NCI-H1092 (cell line): ENCODE results near the gene GRIN2A.

Experiments
- DNase-seq: peaks from one replicate; lab custom pipeline; 2025; lab: John Stamatoyannopoulos, UW

Gene GRIN2A

GRCh38 chr16:9854675-9855074 lies 327.6 kb downstream of the GRIN2A start:
- DNase-seq, result no peak

GRCh38 chr16:9852003-9852402 lies 330.2 kb downstream of the GRIN2A start:
- DNase-seq, result no peak

DNA sequence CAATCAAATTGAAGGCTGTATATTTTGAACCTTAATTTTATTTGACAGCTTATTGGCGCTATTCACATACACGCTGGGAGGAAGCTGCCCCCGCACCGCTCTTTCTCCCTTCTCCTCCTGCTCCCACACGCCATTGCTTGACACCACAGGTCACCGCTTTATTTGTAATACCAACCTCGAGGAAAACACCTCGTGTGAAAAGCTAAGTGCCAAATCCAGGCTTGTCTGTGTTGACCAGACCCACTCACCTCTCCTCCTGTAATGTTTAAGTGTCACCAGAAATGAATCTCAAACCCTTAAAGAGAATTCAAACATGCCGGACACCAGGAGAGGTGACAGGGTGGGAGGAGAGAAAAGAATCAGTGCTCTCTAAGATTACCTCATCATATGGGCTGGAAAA lies 331.4 kb downstream of the GRIN2A start:
- no peak for DNase-seq

DNA sequence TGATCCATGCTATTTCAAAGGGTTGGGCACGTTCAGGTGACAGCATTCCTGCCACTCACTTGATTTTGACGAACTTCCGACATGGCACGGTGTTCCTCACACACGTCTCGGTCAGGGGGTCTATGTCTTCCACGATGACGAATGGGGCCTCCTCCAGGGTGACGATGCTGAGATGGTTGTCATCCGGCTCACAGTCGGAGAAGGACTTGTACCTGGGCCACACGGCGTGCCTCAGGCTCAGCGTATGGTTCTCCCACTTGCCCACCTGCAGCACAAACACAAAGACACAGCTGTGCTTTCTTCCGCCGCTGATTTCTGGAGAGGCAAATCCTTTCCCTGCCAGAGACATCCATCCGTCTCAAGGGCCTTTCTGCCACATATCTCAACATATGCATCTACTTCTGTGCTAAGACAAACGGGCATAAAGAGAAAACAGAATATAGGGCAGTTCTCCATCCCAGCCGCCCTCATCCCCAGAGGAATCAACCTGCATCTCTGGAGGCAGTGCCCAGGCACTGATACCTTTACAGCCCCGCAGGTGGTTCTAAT lies 332.5 kb downstream of the GRIN2A start:
- DNase-seq, result no peak

GRCh38 chr16:9847146-9847545 lies 335.1 kb downstream of the GRIN2A start:
- DNase-seq, result no peak

DNA sequence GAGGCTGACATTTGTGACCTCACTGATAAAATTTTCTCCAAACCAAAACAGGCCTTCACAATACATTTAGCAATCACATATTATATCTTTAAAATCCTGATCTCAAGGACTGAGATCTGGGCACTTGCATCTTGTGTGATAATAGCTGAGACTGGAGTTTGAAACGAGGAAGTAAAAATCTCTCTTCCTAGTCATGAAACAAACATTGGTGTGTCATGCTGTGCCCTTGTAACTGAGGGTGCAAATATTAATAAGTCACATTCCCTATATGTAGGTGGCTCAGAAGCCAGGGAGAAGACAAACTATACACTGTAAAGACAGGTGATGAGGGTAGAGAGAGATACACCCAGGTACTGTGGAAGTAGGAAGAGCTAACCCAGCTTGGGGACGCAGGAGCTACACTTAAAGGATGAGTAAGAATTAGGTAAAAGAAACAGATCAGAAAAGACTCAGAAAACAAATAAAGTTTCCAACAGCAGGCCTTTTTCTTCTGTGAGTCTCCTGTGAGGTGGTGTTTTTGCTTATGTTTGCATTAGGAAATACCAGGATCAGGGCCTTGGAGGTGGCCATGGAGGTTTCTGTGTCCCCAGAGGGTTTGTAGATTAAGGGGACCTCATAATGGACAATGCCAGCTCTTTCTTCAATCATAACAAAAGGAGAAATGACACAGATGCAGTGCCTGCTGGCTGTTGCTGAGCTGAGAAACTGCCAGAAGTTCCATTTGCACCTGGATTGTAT lies 335.7 kb downstream of the GRIN2A start:
- DNase-seq, result no peak

DNA sequence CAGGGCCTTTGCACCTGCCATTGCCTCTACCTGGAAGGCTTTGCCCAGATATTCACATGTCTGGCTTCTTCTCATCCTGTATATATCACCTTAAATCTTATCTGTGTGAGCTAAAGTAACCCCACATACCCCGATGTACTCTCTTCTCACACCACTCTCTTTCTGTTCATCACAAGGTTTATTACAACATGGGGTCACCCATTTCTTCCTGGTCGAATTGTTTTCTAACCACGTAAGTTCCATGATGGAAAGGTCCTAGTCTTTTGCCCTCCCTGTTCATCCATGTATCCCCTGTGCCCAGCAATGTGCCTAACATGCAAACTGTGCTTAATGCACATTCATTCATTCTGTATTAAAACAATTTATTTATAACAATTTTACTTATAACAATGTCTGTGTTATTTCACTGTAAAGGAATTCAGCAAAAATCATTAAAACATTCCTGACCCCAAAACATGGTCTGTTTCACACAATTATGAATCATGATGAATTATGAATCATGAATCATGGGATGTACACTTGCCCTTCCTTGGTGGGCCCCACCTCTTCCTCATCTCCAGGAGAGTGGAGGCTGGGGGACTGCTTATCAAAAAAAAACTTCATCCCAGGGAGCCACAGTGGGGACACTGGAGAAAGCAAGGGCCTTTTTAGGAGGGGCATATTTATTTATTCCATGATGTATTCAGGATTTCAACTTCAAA lies 336.4 kb downstream of the GRIN2A start:
- DNase-seq, result no peak

DNA sequence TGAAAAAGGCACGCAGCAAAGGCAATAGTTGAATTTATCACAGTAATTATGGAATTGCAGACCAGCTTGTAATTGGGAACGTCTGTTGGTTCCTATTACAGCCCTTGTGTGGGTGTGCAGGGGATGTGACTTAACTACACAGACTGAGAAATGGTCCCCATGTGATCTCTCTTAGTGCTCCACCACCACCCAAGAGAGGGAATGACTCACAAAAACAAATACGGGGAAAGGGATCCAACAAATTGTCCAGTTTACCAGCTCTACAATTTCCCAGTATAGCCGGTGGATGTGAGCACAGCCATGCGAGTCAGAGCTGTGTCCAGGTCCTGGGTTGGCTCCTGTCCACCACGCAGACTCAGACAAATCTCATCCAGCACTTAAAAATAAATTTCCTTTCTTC lies 337.9 kb downstream of the GRIN2A start:
- no peak for DNase-seq

DNA sequence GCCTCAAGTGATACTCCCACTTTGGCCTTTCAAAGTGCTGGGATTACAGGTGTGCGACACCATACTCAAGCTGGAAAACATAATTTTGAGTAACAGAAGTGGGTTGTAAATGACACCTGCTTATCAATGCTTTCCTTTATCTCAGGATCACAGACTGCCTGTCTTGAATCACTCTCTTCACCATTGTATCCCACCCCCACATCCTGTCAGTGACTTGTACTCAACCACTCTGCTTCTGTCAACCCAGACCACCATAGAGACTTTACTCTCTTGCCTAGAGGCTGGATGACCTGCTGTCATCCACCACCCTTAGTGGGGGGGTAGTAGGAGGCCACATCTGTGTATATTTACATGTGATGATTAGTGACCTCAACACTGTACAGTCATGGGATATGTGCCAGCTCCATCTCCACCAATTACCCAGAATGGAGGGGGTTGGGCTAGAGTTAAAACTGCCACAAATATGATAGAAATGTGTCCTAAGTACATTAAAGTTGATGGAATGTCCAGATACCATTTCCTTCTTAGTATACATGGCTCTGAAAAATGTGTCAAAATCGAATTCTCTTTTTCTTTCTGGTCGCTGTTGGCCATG lies 338.7 kb downstream of the GRIN2A start:
- no peak for DNase-seq

- DNase-seq, result no peak
Observed at GRCh38 chr16:9840761-9841665, 341.2 kb downstream of the GRIN2A start.

DNA sequence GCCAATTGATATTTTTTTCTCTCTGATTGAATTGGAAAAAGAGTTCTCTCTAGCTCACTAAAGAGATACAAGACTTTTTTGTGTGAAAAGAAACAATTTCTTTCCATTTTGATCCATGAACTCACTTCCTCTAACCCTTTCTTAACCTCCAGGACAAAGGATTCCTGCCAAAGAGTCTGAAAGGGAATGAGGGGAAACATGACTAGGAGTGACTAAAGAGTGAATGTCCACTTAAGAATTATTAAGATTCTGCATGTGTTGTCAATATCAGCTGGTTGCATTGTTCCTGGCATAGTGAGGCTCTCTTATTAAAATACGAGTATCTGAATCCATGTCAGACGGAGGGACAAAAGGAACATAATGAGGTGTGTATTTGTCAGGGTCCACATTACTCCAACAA lies 344.7 kb downstream of the GRIN2A start:
- DNase-seq, result no peak

GRCh38 chr16:9836118-9836736 lies 346.0 kb downstream of the GRIN2A start:
- no peak for DNase-seq

- DNase-seq, result no peak
Observed at GRCh38 chr16:9827062-9827752, 355.0 kb downstream of the GRIN2A start.

DNA sequence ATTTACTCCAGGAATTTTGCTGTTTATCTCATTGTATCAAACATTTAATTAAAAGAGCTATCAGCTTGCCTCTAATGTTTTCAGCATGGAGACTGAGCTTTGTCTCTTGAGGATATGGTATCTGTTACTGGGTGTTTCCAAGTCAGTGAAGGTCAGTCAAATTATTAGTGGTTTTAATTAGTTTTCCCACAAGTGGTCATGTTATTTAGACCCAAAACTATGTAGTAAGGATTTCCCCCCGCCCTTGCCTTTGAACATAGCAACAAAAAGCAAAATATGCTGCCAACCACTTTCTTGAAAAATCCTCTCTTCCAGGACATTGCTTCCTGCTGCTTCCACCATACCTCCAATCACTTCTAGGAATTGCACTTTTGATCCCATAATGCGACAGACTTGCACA lies 355.6 kb downstream of the GRIN2A start:
- DNase-seq, result no peak

DNA sequence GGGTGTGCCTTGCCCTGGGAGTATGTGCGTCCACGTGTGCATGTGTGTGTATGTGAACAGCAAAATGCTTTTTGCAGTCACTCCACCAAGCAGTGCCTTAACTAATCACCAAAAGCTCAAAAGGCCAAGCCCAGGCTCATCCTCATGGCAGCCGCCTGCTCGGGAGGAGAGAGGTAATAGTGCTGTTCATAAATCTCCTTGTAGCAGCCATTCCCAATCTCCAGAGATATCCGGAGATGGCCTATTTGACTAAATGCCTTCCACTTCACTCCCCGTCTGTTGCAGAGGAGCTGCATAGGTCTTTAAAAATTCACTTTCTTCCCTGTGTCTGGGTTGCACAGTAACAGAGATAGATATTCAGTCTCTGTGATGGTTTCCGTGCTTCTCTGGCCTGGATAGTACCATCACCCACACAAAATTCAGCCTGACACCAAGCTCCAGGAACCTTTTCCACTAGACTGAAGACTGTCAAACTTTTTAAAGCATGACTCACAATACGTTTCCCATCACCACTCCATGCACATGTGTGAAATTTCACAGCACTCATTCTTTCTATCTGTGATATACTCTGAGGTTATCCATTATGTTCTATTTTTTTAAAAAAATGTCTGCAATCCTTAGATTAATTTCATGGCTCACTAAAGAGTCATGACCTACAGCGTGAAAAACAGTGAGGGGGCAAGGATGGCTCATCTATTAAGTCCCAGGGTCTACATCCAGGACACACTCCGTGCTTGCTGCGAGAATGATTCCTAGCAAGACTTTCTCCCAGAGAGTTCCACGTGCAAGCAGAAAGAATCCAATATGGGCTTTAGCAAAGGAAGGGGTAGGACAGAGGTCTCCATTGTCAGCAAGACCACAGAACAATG lies 357.8 kb downstream of the GRIN2A start:
- DNase-seq, result no peak

GRCh38 chr16:9823510-9823909 lies 358.7 kb downstream of the GRIN2A start:
- DNase-seq, result no peak

DNA sequence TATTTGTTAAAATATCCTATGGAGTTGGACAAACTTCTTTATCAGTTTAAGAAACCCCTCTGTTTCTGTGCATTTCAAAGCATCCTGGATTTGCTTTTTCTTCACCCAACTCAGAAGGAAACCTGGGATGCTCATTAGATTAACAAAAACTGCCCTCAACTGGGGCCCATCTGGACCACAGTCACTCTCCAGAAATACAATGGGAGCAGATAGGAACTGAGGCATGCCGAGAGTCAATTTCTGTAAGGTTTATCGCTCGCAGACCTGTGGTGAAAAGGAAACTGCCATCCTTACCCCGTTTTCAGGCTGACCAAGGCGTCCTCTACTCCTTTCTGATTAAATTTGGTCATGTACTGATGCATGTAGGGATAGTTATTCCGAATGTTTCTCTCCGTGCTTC lies 360.3 kb downstream of the GRIN2A start:
- no peak for DNase-seq

- DNase-seq, result no peak
Observed at GRCh38 chr16:9821331-9821730, 360.9 kb downstream of the GRIN2A start.

- no peak for DNase-seq
Observed at GRCh38 chr16:9820476-9821246, 361.6 kb downstream of the GRIN2A start.
